Ramos (cell line): ENCODE measurements around the gene FLT3LG.

ENCODE experiments used
- in situ Hi-C: fragments of 300-500 bp; cut with MboI; formaldehyde crosslinking; loops from one replicate; pipeline ENCODE4 v1.14.3; 2022; ENCODE audit warnings: low sequenced_read_pairs; ENCODE audit not compliant: unreplicated experiment

FLT3LG gene, protein sequence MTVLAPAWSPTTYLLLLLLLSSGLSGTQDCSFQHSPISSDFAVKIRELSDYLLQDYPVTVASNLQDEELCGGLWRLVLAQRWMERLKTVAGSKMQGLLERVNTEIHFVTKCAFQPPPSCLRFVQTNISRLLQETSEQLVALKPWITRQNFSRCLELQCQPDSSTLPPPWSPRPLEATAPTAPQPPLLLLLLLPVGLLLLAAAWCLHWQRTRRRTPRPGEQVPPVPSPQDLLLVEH

DNA sequence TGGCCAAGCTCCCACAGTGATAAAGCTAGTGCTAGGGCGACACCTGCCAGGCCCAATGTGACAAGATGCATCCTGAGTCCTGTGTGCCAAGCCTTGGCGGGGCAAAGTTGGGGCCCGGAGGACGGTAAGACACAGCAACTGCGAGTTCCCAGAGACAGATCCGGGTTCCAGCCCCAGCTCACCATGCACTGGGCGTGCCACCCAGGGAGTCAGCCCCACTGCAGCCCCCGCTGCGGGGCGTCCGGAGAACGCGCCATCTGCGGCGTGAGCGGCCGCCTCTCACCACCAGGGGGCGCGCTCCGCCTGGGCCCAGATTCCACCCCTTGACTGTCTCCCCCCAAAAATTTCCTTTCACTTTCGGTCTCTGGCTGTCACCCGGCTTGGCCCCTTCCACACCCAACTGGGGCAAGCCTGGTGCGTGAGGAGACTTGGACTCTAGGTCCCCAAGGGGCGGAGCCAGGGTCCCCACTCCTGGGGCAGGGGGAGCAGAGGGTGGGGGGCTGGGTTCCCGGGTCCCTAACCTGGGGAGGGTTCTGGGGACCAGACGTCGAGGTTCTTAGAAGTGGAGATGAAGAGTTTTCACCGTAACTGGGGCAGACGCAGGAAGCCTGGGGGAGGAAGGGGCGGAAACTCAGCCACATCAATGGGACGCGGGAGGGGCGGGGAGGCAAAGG, at the start of gene FLT3LG:
Gene FLT3LG (plus strand): TSS at position 348 of the 674 bp plus-strand sequence. CDS start 425 bp downstream, outside the sequence.
- in situ Hi-C loops, result no loop called here

GRCh38 chr19:49425178-49425577, 48.8 kb upstream of the FLT3LG start, which contains the start of gene GFY:
GFY (plus strand) TSS chr19:49425388; CDS start chr19:49426431, 1,043 bp downstream.
- in situ Hi-C loops, result no loop called here

DNA sequence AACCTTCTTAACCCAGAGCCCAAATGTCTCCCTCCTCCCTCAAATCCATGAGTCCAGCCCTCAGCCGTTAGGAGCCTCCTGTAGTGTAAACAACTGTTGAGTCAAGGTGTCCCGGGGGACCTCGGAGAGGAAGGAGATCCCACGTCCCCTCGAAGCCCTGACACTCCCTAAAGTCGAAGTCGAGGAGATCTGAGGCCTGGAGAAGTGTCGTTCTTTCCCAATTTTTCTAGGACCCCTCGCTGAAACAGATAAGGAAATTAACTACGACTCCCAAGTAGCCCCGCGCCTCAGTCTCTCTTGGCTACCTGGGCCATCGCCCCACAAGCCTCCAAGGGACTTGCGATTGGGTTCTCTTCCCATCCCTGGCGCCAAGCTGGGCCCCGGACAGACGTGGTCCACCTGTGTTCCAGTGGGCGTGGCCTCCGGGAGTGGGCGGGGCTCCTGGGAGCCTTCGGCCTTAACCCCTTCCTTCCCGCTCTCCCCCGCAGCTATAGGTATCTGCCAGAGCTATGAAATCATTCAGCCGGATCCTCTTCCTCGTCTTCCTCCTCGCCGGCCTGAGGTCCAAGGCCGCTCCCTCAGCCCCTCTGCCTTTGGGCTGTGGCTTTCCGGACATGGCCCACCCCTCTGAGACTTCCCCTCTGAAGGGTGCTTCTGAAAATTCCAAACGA, 48.0 kb upstream of the FLT3LG start:
- in situ Hi-C loops, result no loop called here

GRCh38 chr19:49427339-49427738, 46.7 kb upstream of the FLT3LG start:
- in situ Hi-C loops, result no loop called here

- in situ Hi-C loops, result no loop called here
These were observed 46.0 kb upstream of the FLT3LG start for GRCh38 chr19:49427855-49428546.

DNA sequence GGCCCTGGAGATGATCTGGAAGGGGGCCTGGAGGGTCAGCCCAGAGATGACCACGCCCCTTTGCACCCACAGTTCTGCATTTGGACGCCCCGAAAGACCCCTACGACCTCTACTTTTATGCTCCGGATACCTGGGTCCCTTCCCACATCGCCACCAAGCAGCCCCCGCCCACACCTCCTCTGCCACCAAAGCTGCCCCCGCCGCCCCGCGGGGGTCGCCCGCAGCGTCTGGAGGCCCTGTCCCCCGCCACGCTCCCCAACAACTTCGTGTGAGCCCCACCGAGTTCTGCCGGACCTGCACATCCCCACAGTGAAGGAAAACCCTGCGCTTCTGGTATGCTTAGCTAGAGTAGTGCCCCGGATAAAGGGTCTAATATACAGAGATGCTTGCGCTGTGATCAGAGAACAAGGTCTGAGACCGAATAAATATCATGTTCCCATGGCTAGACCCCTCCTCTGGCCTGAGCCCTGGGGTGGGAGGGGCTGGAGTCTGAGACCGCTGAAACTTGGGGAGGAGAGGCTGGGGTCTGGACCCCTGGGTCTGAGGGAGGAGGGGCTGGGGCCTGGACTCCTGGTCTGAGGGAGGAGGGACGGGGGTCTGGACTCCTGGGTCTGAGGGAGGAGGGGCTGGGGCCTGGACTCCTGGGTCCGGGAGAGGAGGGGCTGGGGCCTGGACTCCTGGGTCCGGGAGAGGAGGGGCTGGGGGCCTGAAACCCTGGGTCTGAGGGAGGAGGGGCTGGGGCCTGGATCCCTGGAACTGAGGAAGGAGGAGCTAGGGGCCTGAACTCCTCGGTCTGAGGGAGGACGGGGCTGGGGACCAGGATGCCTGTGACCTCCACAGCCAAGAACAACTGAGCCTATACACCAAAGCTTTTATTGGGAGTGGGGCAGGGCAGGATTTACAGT, 45.2 kb upstream of the FLT3LG start:
- in situ Hi-C loops, result no loop called here

DNA sequence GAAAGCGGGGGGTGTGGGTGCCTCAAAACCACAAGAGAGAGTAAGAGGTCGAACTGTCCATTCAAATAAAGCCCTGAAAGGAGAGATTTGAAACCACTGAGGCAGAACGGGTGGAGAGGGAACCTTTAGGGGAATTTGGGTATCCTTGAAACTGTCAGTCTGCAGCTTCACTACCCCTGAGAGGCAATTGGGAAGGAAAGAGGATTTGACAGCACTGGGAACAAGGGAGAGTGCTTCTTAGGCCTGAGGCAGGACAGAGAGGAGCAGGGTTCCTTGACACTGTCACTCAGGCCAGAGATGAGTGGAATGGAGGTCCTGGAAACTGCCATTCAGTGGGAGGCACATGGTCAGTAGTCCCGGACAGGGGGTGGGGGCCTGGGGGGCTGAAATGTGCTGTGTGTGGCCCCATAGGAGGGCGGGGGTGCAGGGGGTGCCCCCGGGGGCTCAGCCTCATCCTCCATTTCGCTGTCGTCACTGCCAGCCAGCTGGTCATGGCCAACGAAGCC, 43.8 kb upstream of the FLT3LG start:
- in situ Hi-C loops, result no loop called here

GRCh38 chr19:49430678-49431329, 43.2 kb upstream of the FLT3LG start:
- in situ Hi-C loops, result no loop called here

DNA sequence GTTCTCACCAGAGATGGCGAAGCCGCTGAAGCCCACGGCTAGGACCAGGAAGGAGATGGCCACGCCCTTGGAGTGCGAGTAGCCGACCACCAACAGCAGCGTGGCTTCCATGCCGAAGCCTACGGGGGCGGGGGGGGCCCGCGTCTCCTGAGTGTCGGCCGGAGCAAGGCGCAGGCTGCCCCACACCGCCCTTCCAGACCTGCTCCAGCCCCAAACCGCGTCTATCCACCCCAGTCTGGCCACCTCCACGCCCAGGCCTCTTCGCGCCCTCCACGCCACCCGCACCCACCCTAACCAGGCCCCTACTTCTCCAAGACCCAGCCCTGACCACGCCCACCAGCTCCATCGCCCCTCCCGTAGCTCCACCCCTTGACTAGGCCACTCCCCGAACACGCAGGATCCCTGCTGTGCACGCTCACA, 42.7 kb upstream of the FLT3LG start:
- in situ Hi-C loops, result no loop called here

- in situ Hi-C loops, result no loop called here
These were observed 41.6 kb upstream of the FLT3LG start for GRCh38 chr19:49432141-49433073.

DNA sequence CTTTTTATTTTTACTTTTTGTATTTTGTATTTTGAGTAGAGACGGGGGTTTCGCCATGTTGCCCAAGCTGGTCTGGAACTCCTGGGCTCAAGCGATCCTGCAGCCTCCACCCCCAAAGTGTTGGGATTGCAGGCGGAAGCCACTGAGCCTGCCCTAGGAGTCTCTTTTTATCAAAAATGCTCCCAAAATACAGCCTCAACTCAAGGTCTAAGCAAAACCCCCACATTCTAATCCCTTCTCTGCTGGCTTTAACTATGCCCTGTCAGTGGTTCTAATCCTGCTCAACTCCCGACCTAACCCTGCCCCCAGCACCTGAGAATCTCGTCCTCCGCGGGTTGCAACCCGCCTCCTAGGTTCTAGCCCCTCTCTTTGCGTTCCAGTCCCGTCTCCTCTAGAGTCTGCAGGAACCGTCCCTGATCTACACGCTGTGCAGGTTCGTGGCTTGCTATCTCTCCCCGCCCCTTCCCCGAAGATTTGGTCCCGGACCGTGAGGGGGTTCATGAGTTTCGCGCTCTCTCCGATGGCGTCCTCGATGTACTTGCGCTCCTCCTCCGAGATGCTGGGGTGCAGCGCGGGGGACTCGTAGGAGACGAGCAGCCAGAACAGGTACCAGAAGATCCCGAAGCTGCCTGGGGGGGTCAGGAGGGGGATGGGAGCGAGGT, 40.6 kb upstream of the FLT3LG start:
- in situ Hi-C loops, result no loop called here

- in situ Hi-C loops, result loop anchor here (5.0 kb wide), 1 partner anchor 43 kb away; no protein-coding TSS in a partner anchor
These were observed 39.0 kb upstream of the FLT3LG start for GRCh38 chr19:49434907-49435583.

DNA sequence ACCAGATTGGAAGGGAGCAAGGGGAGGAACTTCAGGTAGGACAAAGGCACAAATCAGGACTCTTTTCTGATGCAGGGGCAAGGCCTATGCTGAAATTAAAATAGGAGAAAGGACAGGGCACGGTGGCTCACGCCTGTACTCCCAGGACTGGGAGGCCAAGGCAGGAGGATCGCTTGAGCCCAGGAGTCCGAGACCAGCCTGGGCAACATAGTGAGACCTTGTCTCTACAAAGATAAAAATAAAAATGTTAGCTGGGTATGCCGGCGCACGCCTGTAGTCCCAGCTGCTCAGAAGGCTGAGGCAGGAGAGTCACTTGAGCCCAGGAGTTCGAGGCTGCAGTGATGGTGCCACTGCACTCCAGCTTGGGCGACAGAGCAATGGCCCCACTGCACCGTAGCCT, 38.3 kb upstream of the FLT3LG start:
- in situ Hi-C loops, result loop anchor here (5.0 kb wide), 1 partner anchor 43 kb away; no protein-coding TSS in a partner anchor

GRCh38 chr19:49436381-49437017, 37.5 kb upstream of the FLT3LG start:
- in situ Hi-C loops, result loop anchor here (5.0 kb wide), 1 partner anchor 44 kb away; no protein-coding TSS in a partner anchor

DNA sequence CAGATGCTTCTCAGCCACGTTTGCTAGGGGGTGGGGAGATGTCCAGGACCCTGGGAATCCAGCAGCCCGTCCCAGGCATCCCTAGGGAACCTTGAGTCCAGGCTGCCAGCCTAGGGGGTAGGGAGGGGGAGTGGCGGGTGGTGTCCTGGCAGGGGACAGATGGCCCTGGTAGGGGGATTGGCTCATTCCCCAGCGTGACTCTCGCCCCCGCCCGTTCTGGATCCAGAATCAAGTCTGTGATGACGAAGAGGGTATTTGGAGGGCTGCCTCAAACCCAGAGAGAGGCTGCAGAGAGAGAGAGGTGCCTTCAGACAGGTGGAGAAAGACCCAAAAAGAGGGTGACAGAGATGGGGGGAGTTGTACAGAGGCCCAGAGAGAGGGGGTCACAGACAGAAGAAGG, 36.8 kb upstream of the FLT3LG start:
- in situ Hi-C loops, result loop anchor here (5.0 kb wide), 1 partner anchor 45 kb away; no protein-coding TSS in a partner anchor

DNA sequence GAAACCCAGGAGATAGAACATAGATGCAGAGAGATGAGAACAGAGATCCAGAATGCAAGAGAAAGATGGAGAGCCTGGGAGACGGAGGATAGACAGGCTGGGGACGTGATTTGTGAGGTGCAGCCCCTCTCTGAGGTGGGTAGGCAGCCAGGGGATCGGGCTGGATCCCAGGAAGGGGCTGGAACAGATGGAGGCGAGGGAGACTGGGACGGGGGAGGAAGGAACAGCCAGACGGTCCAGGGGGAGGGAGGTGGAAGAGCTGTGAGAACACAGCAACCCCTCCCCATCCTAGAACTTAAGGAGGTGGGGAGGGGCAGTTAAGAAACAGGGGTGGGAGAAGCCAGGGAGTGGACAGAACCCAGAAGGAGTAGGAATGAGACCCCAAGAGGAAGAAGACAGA, 35.8 kb upstream of the FLT3LG start:
- in situ Hi-C loops, result loop anchor here (5.0 kb wide), 1 partner anchor 46 kb away; no protein-coding TSS in a partner anchor
